ENCODE measurements around the gene IRAG1.

IRAG1 gene

GRCh38 chr11:10645212-10645795 is 48.3 kb downstream of the IRAG1 start:
- Histone ChIP-seq H3K27ac (ENCODE audit: low read depth in 2 of 2, low read length in 2 of 2) (no peak overlapping the region), H3K4me3 (ENCODE audit: low read length in 2 of 2) (no peak overlapping the region), H3K27me3 (ENCODE audit: control insufficient read depth in 2 of 2, insufficient read depth in 2 of 2, low read length in 2 of 2) (no peaks in the 10 kb centered on the region), H3K9ac (ENCODE audit: low read depth in 1 of 2, low read length in 2 of 2) (no peak overlapping the region), H3K36me3 (ENCODE audit: control insufficient read depth in 2 of 2, insufficient read depth in 2 of 2, low read length in 2 of 2) (no peaks in the 10 kb centered on the region), H3K4me1 (ENCODE audit: control insufficient read depth in 2 of 2, insufficient read depth in 2 of 2, low read length in 2 of 2) (peaks cover 0 to 6% of the 10 kb centered on the region in 2 donors), H3K9me3 (ENCODE audit: control insufficient read depth in 2 of 2, low read length in 2 of 2) (no peaks in the 10 kb centered on the region)

Measured in mucosa of rectum (tissue), 2 donors.